Neuron (in vitro differentiated cells): ENCODE data around the gene MPP2.
"Not testable (repeated sequence)": the region's sequence is repeated elsewhere in the genome, so short reads cannot be mapped to it uniquely, and the experiment has no call there.

ENCODE experiments used
- H2AFZ ChIP-seq: one replicate; pipeline ENCODE4 v1.6.1; 2013; ENCODE audit warnings: low read depth, mild to moderate bottlenecking, inconsistent platforms, low read length, moderate library complexity
- H3K27me3 ChIP-seq: one replicate; pipeline ENCODE4 v1.6.1; 2013; ENCODE audit warnings: low read length; ENCODE audit not compliant: insufficient read depth
- H3K36me3 ChIP-seq: one replicate; pipeline ENCODE4 v1.6.1; 2013; ENCODE audit warnings: low read length; ENCODE audit not compliant: insufficient read depth
- H3K4me1 ChIP-seq: one replicate; pipeline ENCODE4 v1.6.1; 2013; ENCODE audit warnings: low read length; ENCODE audit not compliant: insufficient read depth
- H3K4me3 ChIP-seq: 2 replicates; pipeline ENCODE4 v1.5.1; 2013; ENCODE audit warnings: mild to moderate bottlenecking, low read length, moderate library complexity
- H3K9me3 ChIP-seq: one replicate; pipeline ENCODE4 v1.6.1; 2013; ENCODE audit warnings: low read length

Gene MPP2

GRCh38 chr17:43939886-43940285 is 32.5 kb upstream of the MPP2 start:
- peaks cover 12% of the 10 kb centered on the region for H3K4me1 ChIP-seq

GRCh38 chr17:43939452-43939851 is 32.1 kb upstream of the MPP2 start:
- not testable (repeated sequence) for H3K36me3 ChIP-seq, H3K4me1 ChIP-seq, H3K9me3 ChIP-seq, H3K4me3 ChIP-seq, H2AFZ ChIP-seq, H3K27me3 ChIP-seq

More at GRCh38 chr17:43939886-43940285, 32.5 kb upstream of the MPP2 start:
- no peak overlapping the region for H2AFZ ChIP-seq
- no peaks in the 10 kb centered on the region for H3K9me3 ChIP-seq
- no peaks in the 10 kb centered on the region for H3K36me3 ChIP-seq
- peaks cover 4% of the 10 kb centered on the region for H3K27me3 ChIP-seq
- no peak overlapping the region for H3K4me3 ChIP-seq

GRCh38 chr17:43938838-43939182 is 31.5 kb upstream of the MPP2 start:
- Histone ChIP-seq H3K4me1 (peaks cover 9% of the 10 kb centered on the region), H3K27me3 (peaks cover 4% of the 10 kb centered on the region), H3K36me3 (no peaks in the 10 kb centered on the region), H3K4me3 (no peak overlapping the region), H3K9me3 (no peaks in the 10 kb centered on the region), H2AFZ (no peak overlapping the region)

DNA sequence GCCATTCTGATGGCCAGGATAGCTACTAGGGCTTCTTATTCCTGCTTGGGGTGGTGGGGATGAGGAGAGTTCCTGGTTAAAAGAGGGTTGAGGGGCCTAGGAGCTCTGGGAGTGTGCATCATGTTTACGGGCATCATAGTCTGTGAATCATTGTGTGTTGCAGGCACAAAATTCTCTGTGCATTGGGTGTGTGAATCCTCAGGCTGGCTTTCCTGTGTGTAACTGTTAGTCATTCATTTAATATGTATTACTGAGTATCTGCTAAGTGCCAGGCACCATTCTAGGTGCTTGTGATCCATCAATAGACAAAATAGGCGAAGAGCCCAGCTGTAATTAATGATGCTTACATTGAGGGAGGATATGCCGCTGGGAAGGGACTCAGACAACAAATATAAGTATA is 29.1 kb upstream of the MPP2 start:
- Histone ChIP-seq H2AFZ (no peak overlapping the region), H3K4me1 (no peaks in the 10 kb centered on the region), H3K27me3 (peaks cover 5% of the 10 kb centered on the region), H3K4me3 (no peak overlapping the region), H3K9me3 (no peaks in the 10 kb centered on the region), H3K36me3 (no peaks in the 10 kb centered on the region)

DNA sequence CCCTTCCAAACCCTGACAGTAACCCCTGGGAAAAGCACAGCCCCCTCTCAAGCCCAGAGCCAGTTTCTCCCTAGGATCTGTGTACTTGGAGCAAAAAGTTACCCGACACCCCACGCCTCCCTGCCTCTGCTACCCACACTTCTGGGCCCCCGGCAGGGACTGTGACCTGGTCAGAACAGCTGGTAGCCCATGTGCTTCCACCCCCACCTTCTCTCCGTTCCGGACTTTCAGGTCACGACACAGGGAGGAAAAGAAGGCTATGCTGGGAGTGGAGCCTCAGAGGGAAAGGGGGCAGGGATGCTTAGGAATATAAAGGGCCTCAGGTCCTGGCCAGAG is 28.6 kb upstream of the MPP2 start:
- H3K27me3 ChIP-seq = peaks cover 5% of the 10 kb centered on the region
- no peaks in the 10 kb centered on the region for H3K36me3 ChIP-seq
- no peak overlapping the region for H2AFZ ChIP-seq
- H3K4me1 ChIP-seq = no peaks in the 10 kb centered on the region
- no peak overlapping the region for H3K4me3 ChIP-seq
- H3K9me3 ChIP-seq = no peaks in the 10 kb centered on the region

GRCh38 chr17:43935204-43935925 is 28.0 kb upstream of the MPP2 start:
- H3K36me3 ChIP-seq = no peaks in the 10 kb centered on the region
- H3K4me1 ChIP-seq = no peaks in the 10 kb centered on the region
- no peaks in the 10 kb centered on the region for H3K9me3 ChIP-seq
- H3K4me3 ChIP-seq = no peak overlapping the region
- H2AFZ ChIP-seq = no peak overlapping the region
- H3K27me3 ChIP-seq = peaks cover 5% of the 10 kb centered on the region

- H3K9me3 ChIP-seq = no peaks in the 10 kb centered on the region
- H3K36me3 ChIP-seq = no peaks in the 10 kb centered on the region
- H2AFZ ChIP-seq = no peak overlapping the region
- H3K4me1 ChIP-seq = no peaks in the 10 kb centered on the region
- peaks cover 15% of the 10 kb centered on the region for H3K27me3 ChIP-seq
- no peak overlapping the region for H3K4me3 ChIP-seq
Observed at GRCh38 chr17:43932923-43933322, 25.6 kb upstream of the MPP2 start.

- Histone ChIP-seq H3K4me1 (no peaks in the 10 kb centered on the region), H3K9me3 (no peaks in the 10 kb centered on the region), H3K4me3 (no peak overlapping the region), H3K27me3 (peaks cover 18% of the 10 kb centered on the region), H2AFZ (no peak overlapping the region), H3K36me3 (no peaks in the 10 kb centered on the region)
Observed at GRCh38 chr17:43932357-43932756, 25.0 kb upstream of the MPP2 start.

- Histone ChIP-seq H3K36me3 (no peaks in the 10 kb centered on the region), H3K4me1 (no peaks in the 10 kb centered on the region), H3K9me3 (no peaks in the 10 kb centered on the region), H3K4me3 (no peak overlapping the region), H2AFZ (no peak overlapping the region), H3K27me3 (peaks cover 27% of the 10 kb centered on the region)
Observed at GRCh38 chr17:43931062-43931571, 23.8 kb upstream of the MPP2 start.

- H3K4me1 ChIP-seq = no peaks in the 10 kb centered on the region
- peaks cover 27% of the 10 kb centered on the region for H3K27me3 ChIP-seq
- H3K36me3 ChIP-seq = no peaks in the 10 kb centered on the region
- H2AFZ ChIP-seq = no peak overlapping the region
- no peak overlapping the region for H3K4me3 ChIP-seq
- H3K9me3 ChIP-seq = no peaks in the 10 kb centered on the region
Observed at GRCh38 chr17:43928609-43929008, 21.3 kb upstream of the MPP2 start.

GRCh38 chr17:43927929-43928328 is 20.6 kb upstream of the MPP2 start:
- H3K27me3 ChIP-seq = peaks cover 24% of the 10 kb centered on the region
- not testable (repeated sequence) for H3K4me3 ChIP-seq, H3K36me3 ChIP-seq, H3K4me1 ChIP-seq, H2AFZ ChIP-seq, H3K9me3 ChIP-seq

- no peaks in the 10 kb centered on the region for H3K36me3 ChIP-seq
- H3K4me3 ChIP-seq = no peak overlapping the region
- no peak overlapping the region for H2AFZ ChIP-seq
- peaks cover 22% of the 10 kb centered on the region for H3K27me3 ChIP-seq
- H3K9me3 ChIP-seq = no peaks in the 10 kb centered on the region
- H3K4me1 ChIP-seq = no peaks in the 10 kb centered on the region
Observed at GRCh38 chr17:43927060-43927864, 19.9 kb upstream of the MPP2 start.

DNA sequence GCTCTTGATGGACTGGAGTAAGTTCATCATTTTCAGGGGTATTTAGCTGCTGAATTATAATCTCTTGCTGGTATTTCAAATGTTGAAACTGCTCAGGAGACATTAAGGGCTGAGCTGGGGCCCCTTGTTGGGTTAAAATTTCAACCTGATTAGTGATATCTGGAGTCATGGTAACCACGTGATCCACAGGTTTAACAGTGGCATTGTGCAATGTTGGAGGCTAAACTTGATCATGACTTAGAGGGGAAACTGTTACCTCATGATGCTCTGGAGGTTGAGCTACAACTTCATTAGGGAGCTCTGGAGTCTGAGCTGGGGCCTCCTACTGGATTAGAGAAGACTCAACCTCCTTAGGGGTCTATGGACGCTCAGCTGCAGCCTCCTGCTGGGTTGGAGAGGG is 17.2 kb upstream of the MPP2 start:
- Histone ChIP-seq H3K27me3 (peaks cover 26% of the 10 kb centered on the region), H3K4me3 (no peak overlapping the region), H3K36me3 (no peaks in the 10 kb centered on the region), H2AFZ (no peak overlapping the region), H3K9me3 (no peaks in the 10 kb centered on the region), H3K4me1 (no peaks in the 10 kb centered on the region)
